MG63 (cell line): ENCODE measurements around the gene ZNRF3. TPM values are rescaled to one million over a fixed set of nuclear protein-coding genes. Genes with fewer than 3 reads are reported as not detected.
"Not testable (repeated sequence)": the region's sequence is repeated elsewhere in the genome, so short reads cannot be mapped to it uniquely, and the experiment has no call there.

Experiments
- DNase-seq: peaks from one replicate; pipeline ENCODE4 v3.0.0-alpha.2; 2020
- H3K27me3 ChIP-seq: fragments of 250-450 bp; sonication (Bioruptor Pico); 2 replicates; pipeline ENCODE4 v1.5.1; 2020; ENCODE audit warnings: mild to moderate bottlenecking, moderate library complexity
- H3K36me3 ChIP-seq: fragments of 250-450 bp; sonication (Bioruptor Pico); 2 replicates; pipeline ENCODE4 v1.5.1; 2020; ENCODE audit warnings: mild to moderate bottlenecking, moderate library complexity
- H3K4me3 ChIP-seq: fragments of 250-450 bp; sonication (Bioruptor Pico); 2 replicates; pipeline ENCODE4 v1.5.1; 2020; ENCODE audit warnings: mild to moderate bottlenecking, moderate library complexity
- H3K9me3 ChIP-seq: fragments of 250-450 bp; sonication (Bioruptor Pico); 2 replicates; pipeline ENCODE4 v1.5.1; 2020; ENCODE audit warnings: mild to moderate bottlenecking, moderate library complexity
- total RNA-seq: library from RNA; depleted of rRNA; stranded (reverse); fragments of >200 nt; shearing (Covaris generic); gene quantifications from 2 replicates; pipeline ENCODE4 v1.2.3, GENCODE V29; 2014; ENCODE audit warnings: low replicate concordance

ZNRF3 gene
- total RNA-seq, 1 experiment from 2014 or later, result 2.1 TPM

DNA sequence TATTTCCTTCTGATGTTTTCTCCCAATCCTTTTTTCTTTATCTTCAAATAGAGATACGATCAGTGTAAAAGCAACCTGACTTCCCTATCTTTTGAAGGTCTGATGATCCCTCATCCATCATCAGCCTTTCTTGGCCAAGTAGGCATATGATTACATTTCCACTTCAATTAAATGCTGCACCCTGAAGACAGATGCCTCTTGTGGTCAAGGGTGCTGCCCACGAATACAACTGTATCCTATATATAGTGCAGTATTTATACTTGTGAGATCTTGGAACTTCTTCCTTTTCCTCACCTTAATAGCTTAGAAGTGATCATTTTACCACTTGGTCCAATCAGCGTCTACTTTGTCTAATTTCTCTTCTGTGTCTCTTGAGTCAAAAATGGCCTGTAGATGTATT lies 9.3 kb upstream of the ZNRF3 start:
- no peaks in the 10 kb centered on the region for H3K27me3 ChIP-seq
- H3K9me3 ChIP-seq, result no peaks in the 10 kb centered on the region; the same call in 1 of the 2 replicates
- no peak overlapping the region for H3K4me3 ChIP-seq
- no peaks in the 10 kb centered on the region for H3K36me3 ChIP-seq
- no peak for DNase-seq

DNA sequence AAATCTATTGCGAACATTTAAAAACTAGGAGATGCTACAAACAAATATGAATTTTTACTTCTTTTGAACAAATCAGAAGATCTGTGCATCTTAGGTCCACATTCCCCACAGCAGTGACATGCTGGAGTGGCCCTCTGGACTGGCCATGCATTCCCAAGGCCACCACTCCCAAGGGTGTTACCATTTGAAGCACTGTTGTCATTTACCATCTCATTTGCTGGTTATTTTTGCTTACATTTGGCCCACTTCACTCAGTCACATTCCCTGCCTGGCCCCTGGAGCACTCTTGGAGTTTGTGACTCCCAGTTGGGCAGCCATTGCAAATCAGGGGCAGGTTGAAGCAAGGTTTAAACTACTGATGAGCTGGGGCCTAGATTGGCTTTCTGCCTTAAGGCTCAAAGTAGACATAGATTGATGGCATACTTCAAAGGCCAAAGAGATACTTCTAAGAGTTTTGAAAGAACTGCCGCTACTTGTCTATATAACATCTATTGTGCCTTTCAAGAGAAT lies 8.5 kb upstream of the ZNRF3 start:
- H3K27me3 ChIP-seq, result no peaks in the 10 kb centered on the region
- DNase-seq, result no peak
- H3K36me3 ChIP-seq, result no peaks in the 10 kb centered on the region
- no peak overlapping the region for H3K4me3 ChIP-seq
- no peaks in the 10 kb centered on the region; the same call in 1 of the 2 replicates for H3K9me3 ChIP-seq

DNA sequence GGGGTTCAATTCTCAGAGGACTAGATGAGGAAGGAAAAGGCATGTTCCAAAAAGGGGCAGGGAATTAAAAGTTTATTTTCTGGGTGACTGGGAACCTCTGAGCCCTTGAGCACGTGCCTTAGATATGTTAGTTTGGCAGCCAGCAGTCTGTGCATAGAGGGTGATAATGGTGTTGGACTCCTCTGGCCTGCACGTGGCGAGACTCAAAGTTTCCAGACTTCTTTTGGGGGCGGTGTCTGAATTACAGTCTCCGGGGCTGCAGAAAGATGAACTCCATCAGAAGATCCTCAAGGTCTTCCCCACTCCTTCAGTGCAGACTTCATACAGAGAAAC lies 861 bp upstream of the ZNRF3 start:
- Histone ChIP-seq H3K4me3 (peak overlapping the region; percentile 66), H3K36me3 (no peaks in the 10 kb centered on the region)
- peak; percentile 20 for DNase-seq

DNA sequence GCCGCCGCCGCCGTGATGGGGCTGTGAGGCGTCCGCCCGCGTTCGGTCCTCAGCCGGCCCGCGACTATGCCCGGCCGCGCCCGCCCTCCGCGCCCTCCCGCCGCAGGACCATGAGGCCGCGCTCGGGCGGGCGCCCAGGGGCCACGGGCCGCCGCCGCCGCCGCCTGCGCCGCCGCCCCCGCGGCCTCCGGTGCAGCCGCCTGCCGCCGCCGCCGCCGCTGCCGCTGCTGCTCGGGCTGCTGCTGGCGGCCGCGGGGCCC lies 215 bp downstream of the ZNRF3 start:
- no peaks in the 10 kb centered on the region for H3K27me3 ChIP-seq
- no peak for DNase-seq
- no peaks in the 10 kb centered on the region for H3K36me3 ChIP-seq
- no peaks in the 10 kb centered on the region for H3K9me3 ChIP-seq
- H3K4me3 ChIP-seq, result peak overlapping the region; percentile 66

More for the DNA sequence above, 861 bp upstream of the ZNRF3 start:
- no peaks in the 10 kb centered on the region for H3K9me3 ChIP-seq
- no peaks in the 10 kb centered on the region for H3K27me3 ChIP-seq

DNA sequence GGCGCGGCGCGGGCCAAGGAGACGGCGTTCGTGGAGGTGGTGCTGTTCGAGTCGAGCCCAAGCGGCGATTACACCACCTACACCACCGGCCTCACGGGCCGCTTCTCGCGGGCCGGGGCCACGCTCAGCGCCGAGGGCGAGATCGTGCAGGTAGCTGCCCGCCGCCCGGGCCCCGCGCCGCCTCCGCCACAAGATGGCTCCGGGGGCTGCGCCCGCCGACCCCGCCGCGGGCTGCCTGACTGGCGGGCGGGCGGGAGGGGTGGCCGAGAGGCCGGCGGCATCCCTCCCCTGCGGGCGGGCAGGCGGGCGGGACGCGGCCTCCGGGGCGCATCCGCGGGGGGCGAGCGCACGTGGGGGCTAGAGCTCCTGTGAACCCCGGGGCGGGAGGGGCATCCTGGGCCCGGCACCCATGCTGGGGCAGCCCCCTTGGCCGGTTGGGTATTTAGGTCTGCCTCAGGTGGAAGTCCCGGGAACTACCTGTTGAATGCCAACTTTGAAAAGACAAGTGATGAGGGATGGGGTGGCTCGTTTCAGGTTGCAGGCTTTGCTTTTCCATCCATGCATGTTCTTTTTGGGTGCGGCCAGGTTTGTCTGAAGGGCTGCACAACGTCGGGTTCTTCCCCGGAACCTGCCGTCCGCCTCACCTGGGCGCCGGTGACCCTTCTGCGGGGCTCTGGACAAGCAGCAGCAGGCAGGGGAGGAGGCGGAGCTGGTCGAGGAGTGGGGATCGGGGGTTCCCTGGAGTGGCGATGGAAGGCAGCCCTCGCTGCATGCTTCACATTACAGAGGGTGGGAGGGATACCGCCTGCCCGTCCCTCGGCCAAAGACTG lies 760 bp downstream of the ZNRF3 start:
- no peaks in the 10 kb centered on the region for H3K27me3 ChIP-seq
- no peaks in the 10 kb centered on the region for H3K9me3 ChIP-seq
- H3K36me3 ChIP-seq, result no peaks in the 10 kb centered on the region
- DNase-seq, result peak; percentile 34
- peak overlapping the region; percentile 66 for H3K4me3 ChIP-seq

DNA sequence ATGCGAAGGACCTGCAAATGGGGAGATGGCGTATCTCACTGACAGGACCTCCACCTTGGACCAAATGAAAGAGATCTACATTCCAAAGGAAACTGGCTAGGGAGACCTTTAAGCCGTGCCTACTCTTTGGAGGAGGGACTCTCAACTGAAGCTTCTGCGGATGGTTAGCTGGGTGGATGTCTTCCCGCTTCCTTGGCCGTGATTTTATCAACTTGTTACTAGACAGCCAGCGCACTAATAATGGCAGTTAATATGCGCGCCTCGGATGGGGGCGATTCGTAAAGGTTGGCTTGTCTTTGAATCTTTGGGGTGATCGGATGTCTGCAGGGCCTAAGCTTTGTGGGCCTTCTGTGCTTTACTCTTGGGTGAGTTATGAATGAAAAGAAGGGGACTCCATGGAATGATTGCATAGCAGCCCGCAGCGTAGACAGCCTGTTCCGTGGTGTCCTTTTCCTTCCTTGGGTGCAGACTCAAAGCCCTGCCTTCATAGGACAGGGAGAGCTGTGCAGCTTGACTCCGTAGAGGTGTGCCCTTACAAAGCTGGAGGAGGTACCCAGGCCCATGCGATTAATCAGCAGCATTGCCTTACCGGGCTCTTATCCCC lies 1.5 kb downstream of the ZNRF3 start:
- no peaks in the 10 kb centered on the region for H3K36me3 ChIP-seq
- peak overlapping the region; percentile 66 for H3K4me3 ChIP-seq
- DNase-seq, result no peak
- H3K9me3 ChIP-seq, result no peaks in the 10 kb centered on the region
- H3K27me3 ChIP-seq, result no peaks in the 10 kb centered on the region

DNA sequence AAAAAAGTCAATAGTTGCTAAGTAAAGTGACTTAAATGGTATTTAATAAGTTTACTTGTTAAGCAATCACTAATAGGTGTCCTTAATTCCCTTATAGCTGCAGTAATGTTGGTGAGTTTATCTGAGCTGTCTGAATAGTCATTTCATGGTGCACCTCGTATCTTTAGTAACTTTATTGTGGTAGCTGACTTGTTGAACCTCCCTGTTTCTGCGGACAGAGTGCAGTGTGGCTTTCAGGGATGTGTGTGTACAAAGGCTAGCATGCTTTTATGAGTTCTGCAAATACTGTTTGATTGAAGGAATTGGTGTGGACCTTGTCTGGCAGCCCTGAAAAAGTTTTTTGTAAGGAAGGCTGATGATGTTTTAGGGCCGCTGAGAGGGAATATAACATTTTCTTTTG lies 2.6 kb downstream of the ZNRF3 start:
- no peak for DNase-seq
- no peak overlapping the region for H3K4me3 ChIP-seq
- no peaks in the 10 kb centered on the region for H3K36me3 ChIP-seq
- no peaks in the 10 kb centered on the region for H3K9me3 ChIP-seq
- no peaks in the 10 kb centered on the region for H3K27me3 ChIP-seq

DNA sequence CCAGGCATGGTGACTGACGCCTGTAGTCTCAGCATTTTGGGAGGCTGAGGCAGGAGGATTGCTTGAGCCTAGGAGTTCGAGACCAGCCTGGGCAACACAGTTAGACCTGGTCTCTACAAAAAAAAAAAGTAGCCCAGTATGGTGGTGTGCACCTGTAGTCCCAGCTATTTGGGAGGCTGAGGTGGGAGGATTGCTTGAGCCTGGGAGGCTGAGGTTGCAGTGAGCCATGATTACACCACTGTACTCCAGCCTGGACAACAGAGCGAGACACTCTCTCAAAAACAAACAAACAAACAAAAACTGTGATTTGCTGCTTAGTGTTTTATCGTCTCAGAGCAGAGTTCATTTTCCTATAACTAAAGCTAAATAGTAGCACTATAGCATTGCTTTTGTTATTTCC lies 3.3 kb downstream of the ZNRF3 start:
- not testable (repeated sequence) for H3K36me3 ChIP-seq, H3K4me3 ChIP-seq, H3K27me3 ChIP-seq, H3K9me3 ChIP-seq, DNase-seq

DNA sequence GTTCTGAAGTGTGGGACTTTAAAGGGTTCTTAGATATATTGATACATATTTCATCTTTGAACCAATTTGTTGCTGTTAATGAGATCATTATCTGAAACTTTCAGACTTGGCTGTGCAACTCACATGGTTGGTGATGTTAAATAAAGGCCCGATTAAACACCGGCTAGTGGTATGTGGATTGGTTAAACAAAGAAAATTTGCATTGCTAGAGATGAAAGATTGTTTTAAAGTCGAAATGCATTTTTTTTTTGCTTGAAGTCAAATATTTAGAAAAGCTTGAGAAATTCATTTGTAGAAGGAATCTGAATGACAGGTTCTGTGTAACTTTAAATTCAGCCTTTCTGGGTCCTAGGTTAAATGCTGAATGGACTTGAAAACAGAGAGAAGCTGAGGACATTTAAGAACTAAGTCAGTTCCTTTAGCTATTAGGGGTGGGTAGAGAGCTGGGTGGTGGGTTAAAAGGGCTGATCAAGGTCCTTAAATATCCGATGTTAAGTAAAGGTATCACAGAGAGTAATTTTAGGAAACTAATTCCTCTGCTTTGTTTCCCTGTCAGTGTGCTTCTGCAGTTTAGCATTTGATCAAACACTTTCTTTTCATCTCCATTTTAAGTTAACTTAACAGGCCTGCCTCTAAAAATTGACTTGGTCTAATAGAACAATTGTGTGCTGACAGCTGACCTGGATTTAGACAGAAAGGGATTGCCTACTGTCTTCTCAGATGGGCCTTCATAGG lies 4.5 kb downstream of the ZNRF3 start:
- Histone ChIP-seq H3K4me3 (no peak overlapping the region), H3K27me3 (no peaks in the 10 kb centered on the region), H3K36me3 (no peaks in the 10 kb centered on the region), H3K9me3 (no peaks in the 10 kb centered on the region)
- no peak for DNase-seq

DNA sequence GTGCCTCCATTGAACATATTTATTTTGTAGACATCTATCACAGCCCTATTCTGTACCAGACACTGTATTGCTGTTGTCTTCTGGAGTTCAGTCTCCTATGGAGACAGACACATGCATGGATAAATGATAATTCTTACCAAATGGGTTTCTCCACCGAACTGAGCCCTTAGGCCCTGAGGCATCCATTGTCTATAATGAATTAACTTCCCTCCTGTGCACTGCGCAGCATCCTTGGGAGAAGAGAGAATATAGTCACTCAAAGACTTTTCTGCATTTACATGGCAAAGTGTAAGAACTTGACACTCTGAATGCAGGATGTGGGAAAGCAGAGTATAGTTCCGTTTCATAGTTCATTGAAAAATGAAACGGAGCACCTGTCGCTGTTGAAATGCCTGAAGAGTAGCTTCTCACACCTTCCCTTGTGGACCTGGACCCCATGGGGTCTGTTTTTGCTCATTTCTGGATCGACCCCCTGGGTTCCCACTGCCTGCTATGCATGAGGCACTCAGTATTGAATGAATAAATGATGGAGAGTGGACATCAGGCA lies 6.2 kb downstream of the ZNRF3 start:
- Histone ChIP-seq H3K27me3 (no peaks in the 10 kb centered on the region), H3K9me3 (no peaks in the 10 kb centered on the region), H3K36me3 (no peaks in the 10 kb centered on the region), H3K4me3 (no peak overlapping the region)
- no peak for DNase-seq

DNA sequence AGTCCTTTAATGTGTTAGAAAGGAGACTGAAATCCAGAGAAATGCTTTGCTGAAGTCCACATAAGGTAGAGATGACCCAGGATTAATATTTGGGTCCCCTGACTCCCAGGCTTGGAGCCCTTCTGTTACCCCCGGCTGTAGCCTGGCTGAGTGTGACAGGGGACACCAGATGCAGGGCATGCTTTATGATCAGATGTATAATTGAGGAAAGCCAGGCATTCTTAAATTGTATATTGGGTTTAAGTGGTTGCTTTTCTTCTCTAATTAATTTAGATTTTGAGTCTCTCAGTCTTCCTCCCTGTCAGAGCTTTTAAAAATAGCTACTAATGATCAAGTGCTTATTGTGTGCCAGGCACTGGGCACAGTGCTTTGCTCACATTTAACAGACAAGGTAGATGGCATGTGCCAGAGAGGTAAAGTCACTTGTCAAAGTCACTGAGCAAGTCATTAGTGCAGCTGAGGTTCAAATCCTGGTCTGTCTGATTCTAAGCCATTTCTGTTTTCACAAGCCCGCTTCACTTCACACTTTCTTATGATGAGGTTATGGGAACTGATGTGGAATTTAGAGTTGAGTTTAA lies 7.9 kb downstream of the ZNRF3 start:
- DNase-seq, result no peak
- Histone ChIP-seq H3K9me3 (no peaks in the 10 kb centered on the region), H3K4me3 (no peak overlapping the region), H3K27me3 (no peaks in the 10 kb centered on the region), H3K36me3 (no peaks in the 10 kb centered on the region)

DNA sequence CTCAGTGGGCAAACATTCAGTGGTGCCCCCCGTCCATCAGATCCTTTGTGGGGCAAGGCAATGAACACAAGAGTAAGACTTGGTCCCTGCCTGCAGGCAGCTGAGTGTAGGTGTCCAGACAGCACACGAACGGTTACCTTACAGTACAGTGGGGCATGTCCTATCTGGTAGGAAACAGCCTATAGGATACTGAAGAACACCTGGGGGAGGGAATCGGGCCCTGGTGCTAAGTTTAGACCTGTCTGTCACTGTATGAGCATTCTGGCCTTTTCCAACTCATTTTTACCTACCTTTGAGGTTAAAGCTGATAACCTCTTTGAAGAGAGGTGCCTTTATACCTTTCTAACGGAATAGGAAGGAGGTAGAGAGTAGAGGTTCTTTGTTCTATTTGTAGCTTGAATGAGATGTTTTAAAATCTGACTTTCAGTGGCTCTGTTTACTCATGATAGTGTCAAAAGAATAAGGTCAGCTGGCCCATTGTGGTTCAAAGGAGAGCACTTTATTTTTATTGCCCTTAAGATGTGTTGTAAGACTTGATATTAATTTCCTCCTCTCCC lies 8.9 kb downstream of the ZNRF3 start:
- Histone ChIP-seq H3K36me3 (no peaks in the 10 kb centered on the region), H3K9me3 (no peaks in the 10 kb centered on the region), H3K27me3 (no peaks in the 10 kb centered on the region), H3K4me3 (no peak overlapping the region)
- no peak for DNase-seq

DNA sequence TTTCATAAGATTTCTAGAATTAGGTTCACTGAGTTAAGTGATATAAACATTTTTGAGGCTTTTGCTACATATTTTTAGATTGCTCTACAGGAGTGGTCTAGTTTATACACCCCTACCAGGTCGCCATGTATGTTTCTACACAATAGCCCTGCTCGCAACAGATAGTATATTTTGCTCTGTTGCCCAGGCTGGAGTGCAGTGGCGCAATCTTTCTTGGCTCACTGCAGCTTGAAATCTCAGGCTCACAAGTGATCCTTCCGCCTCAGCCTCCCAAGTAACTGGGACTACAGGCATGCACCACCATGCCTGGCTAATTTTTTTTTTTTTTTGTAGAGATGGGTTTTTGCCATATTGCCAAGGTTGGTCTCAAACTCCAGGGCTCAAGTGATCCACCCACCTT lies 10.4 kb downstream of the ZNRF3 start:
- no peak for DNase-seq
- Histone ChIP-seq H3K4me3 (no peak overlapping the region), H3K36me3 (no peaks in the 10 kb centered on the region), H3K9me3 (no peaks in the 10 kb centered on the region), H3K27me3 (no peaks in the 10 kb centered on the region)

DNA sequence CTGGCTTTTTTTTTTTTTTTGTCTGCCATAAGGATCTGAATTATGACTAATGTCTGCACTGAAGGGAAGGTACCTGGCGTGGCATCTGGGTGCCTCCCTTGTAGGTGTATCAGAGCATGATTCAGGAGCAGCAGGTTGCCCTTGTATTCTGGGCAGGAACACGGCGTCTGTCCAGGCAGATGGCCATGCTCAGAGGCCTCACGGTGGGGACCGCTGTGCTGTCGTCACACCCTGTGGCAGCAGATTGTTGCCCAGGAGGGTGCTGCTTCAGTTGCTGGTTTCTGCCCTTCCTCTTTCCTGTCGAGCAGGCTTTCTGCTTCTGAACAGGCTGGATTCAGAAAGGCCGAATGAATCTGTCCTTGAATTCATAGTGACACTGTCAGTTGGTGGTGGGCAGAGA lies 11.0 kb downstream of the ZNRF3 start:
- H3K27me3 ChIP-seq, result no peaks in the 10 kb centered on the region
- H3K36me3 ChIP-seq, result no peaks in the 10 kb centered on the region
- no peak overlapping the region for H3K4me3 ChIP-seq
- no peaks in the 10 kb centered on the region for H3K9me3 ChIP-seq
- no peak for DNase-seq

DNA sequence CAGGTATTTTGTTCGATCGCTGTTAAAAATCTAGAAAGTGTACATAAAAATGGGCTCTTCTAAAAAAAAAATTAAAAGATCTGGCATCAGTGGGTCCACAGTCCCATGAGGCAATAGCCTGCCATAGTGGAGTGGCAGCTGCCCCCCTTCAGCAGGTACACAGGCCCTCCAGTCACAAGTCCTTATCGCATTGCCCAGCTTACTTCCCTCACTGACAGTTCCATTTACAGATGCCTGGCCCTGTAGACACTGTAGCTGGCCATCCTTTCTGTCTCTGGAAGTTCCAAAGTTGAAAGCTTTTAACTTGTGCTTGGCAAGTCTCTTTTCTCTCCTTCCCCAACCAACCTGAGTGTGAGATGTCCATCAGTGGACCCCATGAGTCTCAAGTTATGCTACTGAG lies 11.4 kb downstream of the ZNRF3 start:
- H3K4me3 ChIP-seq, result no peak overlapping the region
- no peaks in the 10 kb centered on the region for H3K36me3 ChIP-seq
- H3K27me3 ChIP-seq, result no peaks in the 10 kb centered on the region
- H3K9me3 ChIP-seq, result no peaks in the 10 kb centered on the region
- DNase-seq, result no peak

DNA sequence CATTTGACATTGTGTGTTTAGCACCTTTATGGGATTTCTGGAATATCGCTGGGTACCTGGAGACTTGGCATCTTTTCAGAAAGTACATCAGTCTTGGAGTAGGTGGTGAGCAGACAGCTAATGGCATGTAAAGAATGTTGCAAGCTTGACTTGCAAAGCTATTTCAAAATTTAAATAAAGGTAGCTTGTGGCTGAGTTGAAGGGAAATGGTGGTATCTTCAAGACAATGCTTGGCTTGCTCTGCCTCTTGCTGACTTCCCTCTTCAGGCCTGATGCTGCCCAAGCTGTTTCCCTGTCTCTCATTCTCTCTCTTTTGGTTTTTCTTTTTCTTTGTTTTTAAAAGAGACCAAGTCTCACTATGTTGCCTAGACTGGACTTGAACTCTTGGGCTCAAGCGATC lies 13.2 kb downstream of the ZNRF3 start:
- no peaks in the 10 kb centered on the region for H3K27me3 ChIP-seq
- H3K9me3 ChIP-seq, result no peaks in the 10 kb centered on the region
- DNase-seq, result no peak
- H3K4me3 ChIP-seq, result no peak overlapping the region
- no peaks in the 10 kb centered on the region for H3K36me3 ChIP-seq

DNA sequence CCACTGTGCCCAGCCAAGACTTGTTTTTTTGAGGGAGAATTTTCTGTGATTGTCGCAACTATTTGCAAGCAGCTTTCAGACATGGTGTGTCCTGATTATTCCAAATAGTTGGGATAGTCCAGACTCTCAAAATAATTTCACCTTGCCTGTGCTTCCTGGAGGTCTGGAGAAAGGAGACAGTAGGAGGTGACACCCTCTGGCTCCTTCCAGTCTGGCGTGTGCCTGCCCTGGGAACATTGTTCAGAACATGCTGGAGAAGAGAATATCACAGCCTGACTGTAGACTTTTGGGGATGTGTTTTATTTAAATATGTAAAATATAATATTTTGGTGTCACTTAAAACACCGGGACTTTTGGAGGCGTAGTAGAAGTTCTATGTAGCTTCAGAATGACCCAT lies 14.9 kb downstream of the ZNRF3 start:
- no peaks in the 10 kb centered on the region for H3K27me3 ChIP-seq
- DNase-seq, result no peak
- H3K36me3 ChIP-seq, result no peaks in the 10 kb centered on the region
- no peak overlapping the region for H3K4me3 ChIP-seq
- H3K9me3 ChIP-seq, result no peaks in the 10 kb centered on the region
